CD4-positive, alpha-beta T cell treated with Interleukin-21 for 1 hour (primary cell): ENCODE results near the gene CSNK1G3.
"Not testable (repeated sequence)": the region's sequence is repeated elsewhere in the genome, so short reads cannot be mapped to it uniquely, and the experiment has no call there.

ENCODE experiments used
- DNase-seq: peaks from one replicate; pipeline ENCODE4 v3.0.0-alpha.2; 2020

CSNK1G3 gene

GRCh38 chr5:123511648-123512605, at the start of gene CSNK1G3:
TSS of gene CSNK1G3 (plus strand) at chr5:123512177. CDS start at chr5:123545664, 33,487 bp downstream.
- peak; percentile 95 for DNase-seq

GRCh38 chr5:123466839-123467238, 45.1 kb upstream of the CSNK1G3 start:
- not testable (repeated sequence) for DNase-seq

DNA sequence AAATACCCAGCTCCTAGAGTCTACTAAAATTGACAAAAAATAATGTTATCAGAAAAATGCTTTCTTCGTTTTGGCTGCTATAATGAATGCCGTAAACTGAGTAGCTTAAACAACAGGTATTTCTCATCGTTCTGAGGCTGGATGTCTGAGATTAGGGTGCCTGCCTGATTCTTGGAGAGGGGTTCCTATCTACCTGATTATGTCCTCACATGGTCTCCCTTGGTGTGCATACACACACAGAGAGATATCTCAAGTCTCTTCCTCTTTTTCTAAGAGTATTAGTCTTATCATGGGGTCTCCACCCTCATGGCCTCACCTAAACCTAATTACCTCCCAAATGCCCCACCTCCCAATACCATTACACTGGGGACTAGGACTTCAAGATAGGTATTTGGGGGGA, 40.6 kb upstream of the CSNK1G3 start:
- no peak for DNase-seq

DNA sequence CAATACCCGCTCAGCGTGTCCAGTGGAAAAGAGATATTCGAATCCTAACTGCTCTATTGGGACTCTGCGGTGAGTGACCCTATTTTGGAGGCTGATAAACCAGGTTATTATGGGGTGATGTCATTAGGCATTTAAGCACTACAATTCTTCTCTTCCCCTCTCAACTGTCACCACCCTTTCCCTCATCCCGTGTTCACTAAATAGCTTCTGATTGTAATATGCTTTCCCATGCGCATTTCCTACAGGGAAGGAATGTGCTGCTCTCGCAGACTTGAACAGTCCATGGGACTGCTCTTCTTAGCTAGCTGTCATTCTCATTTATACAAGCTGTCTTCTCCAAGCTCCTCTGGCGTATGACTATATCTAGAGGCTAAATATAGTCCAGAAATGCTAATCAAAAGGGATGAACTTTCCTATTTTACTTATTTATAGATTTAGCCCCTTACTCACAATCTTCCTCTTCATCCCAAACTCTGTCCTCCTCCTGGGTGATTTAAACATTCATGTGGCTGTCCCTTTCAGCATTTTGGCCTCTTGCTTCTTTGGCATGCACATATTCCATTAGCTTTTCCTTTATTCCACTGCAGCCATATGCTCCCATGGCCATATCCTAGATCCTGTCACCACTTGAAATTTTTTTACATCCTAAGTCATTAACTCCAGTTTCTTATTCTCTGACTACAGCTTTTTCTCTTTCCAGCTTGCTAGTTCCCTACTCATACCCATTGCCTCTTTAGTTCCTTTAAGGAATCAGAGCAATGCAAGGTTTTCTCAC, 39.6 kb upstream of the CSNK1G3 start:
- DNase-seq = no peak

GRCh38 chr5:123474228-123474627, 37.7 kb upstream of the CSNK1G3 start:
- no peak for DNase-seq

GRCh38 chr5:123476731-123477130, 35.2 kb upstream of the CSNK1G3 start:
- DNase-seq = no peak

- no peak for DNase-seq
These were observed 33.4 kb upstream of the CSNK1G3 start for GRCh38 chr5:123478546-123478945.

GRCh38 chr5:123482258-123482657, 29.7 kb upstream of the CSNK1G3 start:
- DNase-seq = no peak

GRCh38 chr5:123483446-123484077, 28.4 kb upstream of the CSNK1G3 start:
- no peak for DNase-seq

DNA sequence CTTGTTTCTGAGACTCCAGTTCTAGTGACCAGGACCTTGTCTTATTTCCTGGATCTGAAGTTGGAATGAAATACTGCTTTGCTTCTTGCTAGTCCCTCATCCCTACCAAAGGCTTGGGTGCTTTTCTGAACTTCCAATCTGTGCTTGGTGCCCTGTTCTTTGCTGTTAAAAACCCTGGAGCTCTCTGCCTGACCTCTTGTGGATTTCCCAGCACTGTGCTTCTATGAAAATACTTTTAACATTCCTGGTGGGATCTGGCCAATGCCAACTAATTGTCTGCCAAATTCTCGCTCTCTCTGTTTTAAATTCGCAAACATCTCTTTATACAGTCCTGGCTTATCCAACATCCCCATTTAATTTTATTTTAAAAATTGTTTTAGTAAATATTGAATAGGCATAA, 26.7 kb upstream of the CSNK1G3 start:
- no peak for DNase-seq

- no peak for DNase-seq
These were observed 24.9 kb upstream of the CSNK1G3 start for GRCh38 chr5:123486951-123487655.

- no peak for DNase-seq
These were observed 21.0 kb upstream of the CSNK1G3 start for GRCh38 chr5:123490974-123491373.

DNA sequence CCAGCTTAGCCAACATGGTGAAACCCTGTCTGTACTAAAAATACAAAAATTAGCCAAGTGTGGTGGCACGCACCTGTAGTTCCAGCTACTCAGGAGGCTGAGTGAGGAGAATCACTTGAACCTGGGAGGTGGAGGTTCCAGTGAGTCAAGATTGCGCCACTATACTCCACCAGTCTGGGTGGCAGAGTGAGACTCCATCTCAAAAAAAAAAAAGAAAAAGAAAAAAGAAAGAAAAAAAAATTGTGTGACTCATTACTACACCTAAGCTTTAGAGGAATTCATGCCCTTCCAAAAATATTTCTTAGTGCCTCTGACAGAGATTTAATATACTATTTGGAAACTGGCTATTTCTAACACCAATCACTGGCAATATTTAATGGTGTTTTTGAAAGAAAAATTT, 16.8 kb upstream of the CSNK1G3 start:
- DNase-seq = not testable (repeated sequence)

GRCh38 chr5:123496892-123497291, 15.1 kb upstream of the CSNK1G3 start:
- no peak for DNase-seq

DNA sequence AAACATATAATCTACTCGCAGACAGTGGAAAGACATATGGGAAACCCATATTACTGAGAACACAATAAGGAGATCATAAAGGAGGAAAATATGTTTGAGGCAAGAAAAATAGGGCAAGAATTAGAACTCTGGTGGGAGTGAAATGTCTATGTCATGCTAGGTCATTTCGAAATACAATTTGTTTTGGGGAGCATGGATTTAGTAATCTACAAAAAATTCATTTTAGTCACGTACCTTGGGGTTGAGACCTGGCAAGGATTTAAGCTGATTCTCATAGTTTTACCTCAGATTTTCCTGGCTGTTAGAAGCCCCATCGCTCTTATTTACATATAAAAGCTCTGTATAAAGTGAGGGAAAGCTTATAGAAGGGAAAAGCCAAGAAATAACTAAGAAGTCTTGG, 11.5 kb upstream of the CSNK1G3 start:
- no peak for DNase-seq

DNA sequence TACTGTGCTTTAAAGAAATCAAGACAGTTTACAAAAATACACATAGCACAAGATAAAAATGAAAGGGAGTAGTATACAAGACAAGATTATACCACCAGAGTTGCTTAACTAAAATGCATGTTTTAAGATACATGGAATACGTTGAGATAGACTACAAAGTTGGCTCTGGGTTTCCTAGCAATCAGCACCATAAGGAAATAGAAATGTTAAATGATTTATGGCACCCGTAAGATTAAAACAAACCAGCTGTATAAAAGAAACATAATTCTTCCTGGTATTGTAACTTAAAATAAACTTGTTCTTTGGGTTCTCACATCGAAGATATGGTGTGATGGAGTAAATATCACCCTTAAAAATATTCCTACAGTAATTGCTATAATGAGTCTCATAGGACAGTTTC, 9.9 kb upstream of the CSNK1G3 start:
- no peak for DNase-seq

DNA sequence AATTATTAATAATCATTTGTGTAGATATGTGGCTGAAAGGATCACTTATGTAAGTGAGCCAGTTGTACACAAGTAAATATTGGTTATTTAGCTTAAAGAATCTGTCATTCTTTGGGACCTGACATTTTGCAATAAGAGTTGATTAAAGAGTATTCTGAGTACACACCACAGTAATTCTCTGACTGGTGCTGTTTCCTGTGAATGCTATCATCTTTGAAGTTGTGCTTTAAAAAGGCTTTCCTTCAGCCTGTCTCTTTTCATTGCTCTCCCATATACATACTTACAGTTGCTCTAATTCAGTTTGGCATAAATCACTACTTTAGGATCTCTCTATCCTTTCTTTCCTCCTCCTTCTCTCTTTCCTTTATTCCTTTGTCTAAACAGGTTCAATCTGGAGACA, 8.7 kb upstream of the CSNK1G3 start:
- DNase-seq = no peak

- no peak for DNase-seq
These were observed 6.3 kb upstream of the CSNK1G3 start for GRCh38 chr5:123505633-123506032.

DNA sequence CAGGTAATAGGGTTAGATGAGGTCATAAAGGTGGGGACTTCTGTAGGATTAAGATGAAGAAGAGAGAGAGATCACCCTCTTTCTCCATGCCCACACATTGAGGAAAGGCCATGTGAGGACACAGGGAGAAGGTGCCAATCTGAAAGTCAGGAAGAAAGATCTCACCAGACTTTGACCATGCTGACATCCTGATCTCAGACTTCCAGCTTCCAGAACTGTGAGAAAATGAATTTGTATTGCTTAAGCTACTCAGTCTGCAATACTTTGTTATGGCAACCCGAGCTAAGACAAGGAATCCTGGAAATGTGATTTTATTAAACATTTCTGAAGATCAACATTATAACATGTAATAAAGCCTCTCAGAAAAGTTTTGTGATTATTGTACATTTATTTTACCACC, 3.5 kb upstream of the CSNK1G3 start:
- DNase-seq = no peak

GRCh38 chr5:123511290-123511647, 708 bp upstream of the CSNK1G3 start:
- no peak for DNase-seq

DNA sequence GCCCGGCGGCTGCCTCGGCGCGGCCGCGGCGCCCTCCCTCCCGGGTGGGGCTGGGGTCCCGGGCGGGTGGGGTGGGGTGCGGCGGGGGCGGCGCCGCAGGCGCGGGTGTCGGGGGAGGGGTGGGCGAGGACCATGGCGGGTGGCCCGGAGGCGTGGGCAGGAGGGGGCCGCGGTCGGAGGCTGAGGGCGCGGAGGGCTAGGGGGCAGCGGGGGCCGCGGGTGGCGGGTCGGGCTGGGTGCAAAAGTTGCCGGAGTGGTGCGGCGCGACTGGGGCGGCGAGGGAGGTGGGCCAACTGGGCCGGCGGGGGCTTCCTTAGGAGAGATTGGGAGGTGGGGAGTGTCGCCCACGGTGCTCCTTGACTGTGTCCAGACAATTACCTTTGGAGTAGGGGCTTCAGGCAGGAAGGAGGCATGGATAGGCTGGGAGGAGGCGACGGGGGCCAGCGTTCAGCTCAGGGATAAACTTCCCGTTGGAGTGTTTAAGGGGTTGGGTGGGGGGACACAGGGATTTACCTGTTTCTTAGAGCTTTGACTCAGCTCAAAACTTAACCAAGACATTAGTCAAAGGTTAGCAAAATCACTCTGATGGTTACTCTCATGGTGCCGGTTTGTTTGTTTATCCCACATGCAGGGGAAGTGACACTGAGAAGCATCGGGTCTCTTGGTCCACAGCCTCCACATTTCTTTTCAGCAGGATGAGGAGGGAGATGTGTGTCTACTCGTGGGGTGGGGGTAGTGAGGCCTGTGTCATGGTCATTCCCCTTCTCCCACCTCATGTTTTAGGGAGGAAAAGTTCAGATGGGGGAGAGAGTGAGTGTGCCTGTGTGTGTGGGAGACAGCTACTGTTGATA, 859 bp downstream of the CSNK1G3 start:
- DNase-seq = peak; percentile 44
